Esophagus muscularis mucosa (tissue), 3 donors: Measurements from ENCODE around the gene ASXL1.

Source experiments
- CTCF ChIP-seq, 3 experiments: fragments of 200-600 bp in 2 of 3; fragments of 450-650 bp in 1 of 3; sonication (generic) in 2 of 3; IDR thresholded peaks; one replicate each; pipeline ENCODE4 v1.5.1; 2017 to 2019; ENCODE audit warnings: antibody characterized with exemption in 3 of 3, mild to moderate bottlenecking in 2 of 3, moderate library complexity in 1 of 3
- POLR2A ChIP-seq: fragments of 450-650 bp; IDR thresholded peaks from one replicate; pipeline ENCODE4 v1.6.1; 2017; ENCODE audit warnings: antibody characterized with exemption, moderate library complexity, mild to moderate bottlenecking, low read depth
- POLR2AphosphoS5 ChIP-seq, 2 donors: sonication (generic); formaldehyde crosslinking; IDR thresholded peaks; one replicate each; pipeline ENCODE4 v1.6.1; 2017; ENCODE audit warnings: antibody characterized with exemption in 2 of 2

- no peak for TF ChIP-seq CTCF (IDR thresholded peaks at IDR 0.05)
- no peak for TF ChIP-seq POLR2A
- no peak for TF ChIP-seq POLR2AphosphoS5 (IDR thresholded peaks at IDR 0.05)
Measured at GRCh38 chr20:32485770-32486478, 127.8 kb downstream of the ASXL1 start.
